HG03139 (cell line): ENCODE data around the gene MRNIP.

Experiments used
- ATAC-seq: cut with Tn5 transposase; IDR thresholded peaks from one replicate; pipeline ENCODE4 v1.9.1; 2021; ENCODE audit not compliant: unreplicated experiment

The MRNIP gene

DNA sequence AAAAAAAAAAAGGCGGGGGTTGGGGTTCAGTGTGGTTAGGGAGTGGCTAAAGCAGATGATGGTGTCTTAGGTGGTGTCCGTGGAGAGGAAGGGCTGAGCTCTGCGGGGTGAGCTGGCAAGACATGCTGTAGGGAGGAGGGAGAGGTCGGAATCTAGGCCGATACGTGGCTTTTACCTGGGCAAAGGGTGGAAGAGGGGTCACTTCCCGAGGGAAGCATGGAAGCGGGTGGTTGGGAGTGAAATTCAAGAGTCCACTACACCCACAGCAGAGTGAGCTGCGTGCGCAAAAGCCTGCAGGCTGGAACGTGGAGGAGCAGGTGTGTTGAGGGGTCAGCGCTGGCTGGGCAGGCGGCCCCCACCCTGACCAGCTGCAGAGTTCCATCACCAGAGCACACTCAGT, 31.3 kb upstream of the MRNIP start:
- no peak for ATAC-seq

DNA sequence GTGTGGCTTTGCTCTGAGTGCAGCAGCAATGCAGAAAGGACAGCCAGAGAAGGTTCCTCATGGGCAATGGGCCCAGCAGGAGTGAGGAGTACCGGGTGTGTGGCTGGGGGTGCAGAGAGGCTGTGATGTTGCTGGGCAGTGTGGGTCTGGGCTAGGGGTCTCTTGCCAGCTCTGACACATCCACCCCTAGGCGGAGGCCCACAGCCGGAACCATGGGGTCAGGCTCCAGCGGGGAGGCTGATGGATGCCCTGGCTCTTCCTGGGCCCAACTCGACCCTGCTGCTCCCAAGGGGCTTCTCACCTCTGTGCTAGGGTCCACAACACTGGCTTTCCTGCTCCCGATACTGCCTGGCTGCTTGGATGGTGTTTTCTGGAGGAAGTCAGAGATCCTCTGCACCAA, 29.2 kb upstream of the MRNIP start:
- no peak for ATAC-seq

DNA sequence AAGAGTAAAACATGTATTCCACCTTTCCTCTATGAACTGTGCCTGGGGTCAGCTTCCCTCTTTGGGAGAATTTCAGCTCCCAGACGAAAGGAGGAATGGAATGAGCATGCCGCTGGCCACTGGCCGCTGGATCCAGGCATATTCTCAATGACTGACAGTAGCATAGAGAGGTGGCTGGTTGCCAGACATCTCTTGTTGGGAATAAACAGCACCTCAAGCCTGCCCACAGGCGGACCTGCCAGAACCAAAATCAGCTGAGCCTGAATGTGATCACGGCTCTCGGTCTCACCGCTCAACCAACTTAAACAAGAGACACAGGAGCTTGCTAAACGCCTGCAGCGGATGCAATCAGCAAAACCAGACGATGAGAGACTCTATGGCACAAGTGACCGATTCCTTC, 28.5 kb upstream of the MRNIP start:
- no peak for ATAC-seq

DNA sequence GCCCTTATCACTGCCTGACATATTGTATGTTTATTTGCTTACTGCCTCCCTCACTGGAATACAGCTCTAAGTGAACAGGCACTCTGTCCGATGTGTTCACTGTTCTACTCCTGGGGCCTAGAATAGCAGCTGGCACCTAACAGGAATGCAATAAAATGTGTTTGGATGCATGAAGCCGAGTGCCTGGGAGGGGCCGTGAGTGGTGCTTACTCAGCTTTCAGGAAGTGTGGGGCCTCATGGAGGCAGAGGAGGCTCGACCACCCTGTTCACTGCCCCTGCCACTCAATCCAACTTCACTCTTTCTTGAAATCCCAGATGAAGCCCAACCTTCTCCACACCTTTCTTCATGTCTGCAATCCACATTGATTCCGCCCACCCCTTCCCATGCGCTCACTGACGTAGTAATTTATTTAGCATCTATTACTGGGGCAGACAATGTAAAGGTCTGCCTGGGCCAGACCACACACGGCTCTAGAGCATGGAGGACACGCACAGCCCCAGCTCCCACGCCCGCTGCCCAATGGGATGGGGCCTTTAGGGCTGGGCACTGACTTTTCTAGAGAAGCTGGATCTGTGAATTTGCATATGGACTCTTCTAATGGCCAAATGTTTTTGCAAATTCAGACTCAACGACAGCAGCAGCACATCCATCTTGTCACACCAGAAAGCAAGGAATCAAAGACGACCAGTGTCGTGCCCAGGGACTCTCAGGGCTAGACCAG, 27.7 kb upstream of the MRNIP start:
- ATAC-seq = no peak

DNA sequence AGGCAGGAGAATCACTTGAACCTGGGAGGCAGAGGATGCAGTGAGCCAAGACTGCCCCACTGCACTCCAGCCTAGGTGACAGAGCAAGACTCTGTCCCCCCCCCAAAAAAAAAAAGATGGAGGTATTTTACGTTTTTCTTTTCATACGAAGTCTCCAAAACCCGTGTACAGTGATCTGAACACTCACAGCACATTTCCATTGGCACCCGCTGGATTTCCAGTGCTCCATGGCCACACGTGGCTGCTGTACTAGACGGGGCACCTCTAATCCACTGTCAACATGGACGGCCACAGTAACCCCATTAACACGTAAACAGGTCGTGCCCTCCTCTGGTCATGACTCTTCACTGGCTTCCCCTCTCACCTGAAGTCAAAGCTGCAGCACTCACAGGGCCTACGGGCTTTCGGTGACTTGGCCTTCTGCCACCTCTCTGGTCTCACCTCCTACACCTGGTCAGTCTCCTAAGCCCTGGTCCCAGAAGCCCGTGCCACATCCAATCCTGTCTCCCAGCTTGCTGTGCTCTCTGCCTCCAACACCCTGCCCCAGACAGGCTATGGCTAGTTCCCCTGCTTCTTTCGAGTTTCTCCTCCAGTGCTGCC, 27.0 kb upstream of the MRNIP start:
- ATAC-seq = no peak

DNA sequence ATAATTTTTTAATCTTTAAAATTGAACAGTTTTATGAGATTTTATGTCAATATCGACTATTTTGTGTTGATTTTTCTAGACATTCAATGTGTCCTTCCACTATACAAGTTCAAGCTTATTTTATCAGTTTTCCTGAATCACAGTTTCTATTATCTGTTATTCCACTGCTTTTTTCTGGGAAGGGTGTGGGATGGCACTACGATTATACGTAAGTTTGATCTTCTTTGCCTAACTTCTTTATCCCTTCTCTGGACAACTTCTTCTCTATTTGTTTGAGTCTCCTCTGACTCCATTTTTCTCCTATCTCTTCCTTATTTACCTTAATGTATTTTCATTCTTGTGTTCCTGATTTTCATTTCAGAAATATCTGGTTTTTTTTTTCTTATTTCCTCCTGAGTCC, 24.5 kb upstream of the MRNIP start:
- ATAC-seq = no peak

DNA sequence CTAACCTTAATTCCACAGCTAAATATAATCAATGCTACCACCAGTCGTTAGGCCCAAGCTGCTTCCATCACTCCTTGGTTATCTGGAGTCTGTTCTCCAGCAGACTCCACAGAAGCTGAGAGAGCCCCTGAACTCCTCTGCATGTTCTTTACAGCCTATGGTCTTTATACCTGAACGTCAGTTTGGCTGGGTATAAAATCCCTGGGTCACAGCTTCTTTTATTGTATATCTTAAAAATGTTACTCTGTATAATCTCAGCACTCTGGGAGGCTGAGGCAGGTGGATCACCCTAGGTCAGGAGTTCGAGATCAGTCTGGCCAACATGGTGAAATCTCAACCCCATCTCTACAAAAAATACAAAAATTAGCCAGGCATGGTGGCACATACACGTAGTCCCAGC, 23.7 kb upstream of the MRNIP start:
- ATAC-seq = no peak

DNA sequence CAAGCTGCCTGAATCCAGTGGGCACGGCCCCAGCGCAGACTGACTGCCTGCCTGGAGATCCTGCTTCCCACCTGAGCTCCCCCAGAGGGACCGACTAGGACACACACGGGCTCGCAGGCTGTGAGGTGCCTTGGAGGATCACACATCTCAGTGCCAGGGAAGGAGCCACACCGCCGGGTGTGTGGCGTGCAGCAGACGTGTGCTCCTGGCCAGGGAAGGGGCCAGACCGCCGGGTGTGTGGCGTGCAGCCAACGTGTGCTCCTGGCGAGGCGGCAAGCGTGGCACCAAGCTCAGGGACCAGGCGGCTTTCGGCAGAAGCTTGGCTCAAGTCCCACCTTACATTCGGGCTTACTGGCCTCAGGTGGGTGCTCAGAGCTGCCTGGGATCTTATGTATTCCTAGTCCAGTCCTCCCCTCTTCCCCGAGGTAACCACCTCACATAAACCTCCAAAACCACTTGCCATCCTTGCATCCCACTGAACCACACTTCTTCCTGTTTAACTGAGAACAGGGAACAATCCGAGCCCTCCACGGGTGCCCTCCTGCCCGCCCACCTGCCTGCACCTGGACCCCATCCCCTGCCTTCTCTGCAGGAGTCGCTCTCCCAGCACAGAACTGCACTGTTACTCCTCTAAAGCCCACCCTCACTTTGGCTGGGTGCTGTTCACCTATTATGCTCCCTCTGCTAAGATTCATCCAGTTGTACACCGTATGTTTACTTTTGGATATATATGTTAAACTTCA, 22.4 kb upstream of the MRNIP start:
- ATAC-seq = no peak

DNA sequence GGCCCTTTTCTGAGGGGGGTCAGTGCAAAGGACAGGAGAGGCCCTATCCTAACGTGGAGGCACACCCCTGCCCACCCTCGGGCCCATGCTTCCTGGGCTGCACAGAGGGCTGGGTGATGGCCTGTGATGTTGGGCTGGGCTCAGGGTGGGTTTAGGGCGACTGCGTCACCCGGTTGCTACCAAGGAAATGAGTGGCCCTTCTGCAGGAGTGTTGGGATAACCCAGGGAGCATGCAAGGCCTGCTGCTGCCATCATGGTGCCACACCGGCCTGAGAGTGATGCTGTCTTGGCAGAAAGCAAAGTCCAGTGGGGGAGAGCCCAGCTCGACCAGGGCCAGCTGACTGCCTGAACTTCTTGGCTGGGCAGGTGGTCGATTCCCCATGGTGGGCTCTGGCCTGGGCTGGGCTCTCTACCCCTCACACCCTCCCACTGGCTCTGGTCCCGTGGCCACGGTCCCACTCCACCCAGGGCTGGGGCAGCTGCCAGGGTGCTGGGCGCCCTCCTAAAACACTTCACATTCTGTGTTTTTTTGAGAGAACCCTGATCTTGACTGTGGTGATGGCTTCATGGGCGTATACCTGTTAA, 21.5 kb upstream of the MRNIP start:
- ATAC-seq = no peak

DNA sequence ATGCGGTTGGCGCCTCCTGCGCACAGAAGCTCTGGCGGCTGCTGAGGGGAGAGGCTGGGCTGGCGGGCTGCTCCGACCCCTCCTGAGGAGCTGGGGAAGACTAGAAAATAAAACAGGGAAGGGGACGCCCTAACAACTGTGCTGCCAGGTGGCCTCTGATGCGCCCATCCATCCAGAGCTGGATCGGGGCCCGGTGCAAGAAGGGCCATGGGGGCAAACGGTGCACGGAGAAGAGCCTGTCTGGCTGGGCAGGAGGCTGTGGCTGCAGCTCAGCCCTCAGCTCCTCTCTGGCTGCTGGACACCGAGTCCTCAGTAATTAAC, 21.0 kb upstream of the MRNIP start:
- no peak for ATAC-seq

DNA sequence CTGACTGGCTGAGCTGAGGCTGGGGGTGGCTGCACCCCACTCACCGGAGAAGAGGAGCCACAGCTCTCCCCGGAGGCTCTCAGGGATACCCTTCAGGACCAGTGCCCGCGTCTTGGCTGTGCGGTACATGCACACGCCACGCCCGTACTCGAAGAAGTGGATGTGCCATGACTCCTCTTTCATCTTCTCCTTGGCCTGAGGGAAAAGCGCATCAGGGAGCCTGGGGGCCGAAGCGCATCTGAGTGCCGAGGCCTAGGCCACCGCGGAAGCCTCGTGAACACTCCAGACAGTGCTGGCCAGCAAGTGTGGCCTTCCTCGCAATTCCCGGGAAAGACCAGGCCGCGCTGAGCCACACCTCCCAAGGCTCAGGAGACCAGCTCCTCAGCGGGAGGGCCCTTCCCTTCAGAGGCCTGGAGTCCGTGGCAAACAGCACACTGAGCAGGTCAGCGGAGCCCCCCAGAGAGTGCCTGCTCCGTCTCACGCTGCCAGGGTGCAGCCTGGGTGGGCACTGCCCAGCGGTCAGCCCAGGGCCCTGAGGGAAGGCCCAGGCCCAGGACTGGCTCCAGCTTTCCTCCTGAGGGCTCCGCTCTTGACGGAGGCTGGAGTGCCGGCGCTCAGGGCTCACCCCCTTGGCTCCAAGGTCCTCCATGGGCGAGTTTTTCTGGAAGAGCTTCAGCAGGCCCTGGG, 20.5 kb upstream of the MRNIP start:
- no peak for ATAC-seq

DNA sequence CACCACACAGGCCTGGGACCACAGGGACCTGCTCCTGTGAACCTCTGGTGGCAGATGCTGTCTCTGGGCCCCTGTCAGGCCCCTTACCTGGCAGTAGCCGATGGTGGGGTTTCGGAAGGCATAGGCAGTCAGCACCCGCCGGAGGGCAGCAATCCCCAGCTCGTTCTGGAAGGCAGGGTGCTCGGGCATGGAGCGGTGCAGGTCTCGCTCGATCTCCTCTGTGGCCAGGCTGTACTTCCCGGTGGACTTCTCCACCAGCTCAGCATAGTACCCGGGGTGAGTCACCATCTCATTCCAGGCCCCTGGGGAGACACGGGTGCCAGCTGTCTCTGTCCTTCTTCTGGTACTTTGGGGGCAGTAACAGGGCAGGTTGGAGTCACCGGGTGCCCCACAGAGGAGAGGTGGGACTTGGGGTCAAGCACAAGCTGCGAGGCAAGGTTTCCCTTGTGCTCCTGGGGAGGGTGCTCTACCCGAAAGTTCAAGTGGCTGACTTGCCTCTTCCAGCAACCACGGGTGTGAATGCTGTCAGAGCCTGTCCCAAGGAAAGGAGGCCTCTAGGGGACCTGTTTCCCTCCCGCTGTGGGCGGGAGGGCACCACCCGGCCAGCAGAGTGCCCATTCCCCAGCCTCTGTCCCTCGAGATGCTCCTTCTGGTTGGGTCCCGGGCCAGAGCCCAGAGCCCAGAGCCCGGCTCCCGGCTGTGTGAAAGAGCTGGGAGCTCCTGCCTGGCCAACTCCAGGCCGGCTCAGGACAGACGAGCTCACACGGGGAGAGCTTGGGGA, 19.8 kb upstream of the MRNIP start:
- no peak for ATAC-seq

DNA sequence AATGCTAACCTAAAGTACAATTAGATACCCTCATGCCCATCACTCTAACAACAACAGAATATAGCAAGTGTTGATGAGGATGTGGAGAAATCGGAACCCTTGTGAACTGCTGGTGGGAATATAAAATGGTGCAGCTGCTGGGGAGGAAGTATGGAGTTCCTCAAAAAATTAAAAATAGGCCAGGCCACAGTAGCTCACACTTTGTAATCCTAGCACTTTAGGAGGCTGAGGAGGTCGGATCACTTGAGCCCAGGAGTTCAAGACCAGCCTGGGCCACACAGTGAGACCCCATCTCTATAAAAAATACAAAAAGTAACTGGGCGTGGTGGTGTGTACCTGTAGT, 18.0 kb upstream of the MRNIP start:
- no peak for ATAC-seq

DNA sequence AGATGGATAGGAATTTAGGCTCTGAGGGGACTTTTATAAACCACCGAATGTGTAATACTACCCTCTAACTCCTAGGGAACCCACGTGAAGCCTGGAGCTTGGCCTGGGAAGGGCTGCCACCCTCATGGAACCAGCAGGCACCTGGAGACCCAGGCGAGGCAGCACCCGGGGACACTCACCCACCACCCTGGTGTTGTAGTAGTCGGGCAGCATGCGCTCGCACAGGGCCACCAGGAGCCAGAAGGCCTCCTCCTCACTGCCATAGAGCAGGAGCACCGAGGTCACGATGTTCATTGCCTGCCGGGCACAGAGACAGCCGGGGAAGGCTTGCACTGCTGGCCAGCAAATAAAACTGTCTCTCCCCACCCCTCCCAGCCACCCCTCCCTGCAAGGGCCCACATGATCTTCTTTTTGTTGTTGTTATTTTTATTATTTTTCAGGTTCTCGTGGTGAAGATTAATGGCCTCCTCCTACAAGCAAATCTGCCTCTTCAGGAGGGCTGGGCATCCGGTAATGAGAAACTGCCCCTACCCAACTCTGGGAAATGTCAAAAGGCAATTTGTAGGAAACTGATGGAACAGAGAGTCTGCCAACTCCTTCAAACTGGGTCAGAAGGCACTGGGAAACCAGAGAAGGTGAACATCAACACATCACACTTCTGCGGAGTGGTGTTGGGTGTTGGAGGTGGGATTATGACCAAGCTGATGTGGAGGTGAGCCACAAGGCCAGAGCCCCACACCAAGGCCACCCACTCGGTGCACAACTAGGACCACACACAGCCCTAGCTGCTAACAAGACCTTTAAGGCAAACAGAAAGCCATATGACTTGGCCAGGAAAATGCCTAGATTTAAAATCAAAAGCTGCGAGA, 17.4 kb upstream of the MRNIP start:
- no peak for ATAC-seq

DNA sequence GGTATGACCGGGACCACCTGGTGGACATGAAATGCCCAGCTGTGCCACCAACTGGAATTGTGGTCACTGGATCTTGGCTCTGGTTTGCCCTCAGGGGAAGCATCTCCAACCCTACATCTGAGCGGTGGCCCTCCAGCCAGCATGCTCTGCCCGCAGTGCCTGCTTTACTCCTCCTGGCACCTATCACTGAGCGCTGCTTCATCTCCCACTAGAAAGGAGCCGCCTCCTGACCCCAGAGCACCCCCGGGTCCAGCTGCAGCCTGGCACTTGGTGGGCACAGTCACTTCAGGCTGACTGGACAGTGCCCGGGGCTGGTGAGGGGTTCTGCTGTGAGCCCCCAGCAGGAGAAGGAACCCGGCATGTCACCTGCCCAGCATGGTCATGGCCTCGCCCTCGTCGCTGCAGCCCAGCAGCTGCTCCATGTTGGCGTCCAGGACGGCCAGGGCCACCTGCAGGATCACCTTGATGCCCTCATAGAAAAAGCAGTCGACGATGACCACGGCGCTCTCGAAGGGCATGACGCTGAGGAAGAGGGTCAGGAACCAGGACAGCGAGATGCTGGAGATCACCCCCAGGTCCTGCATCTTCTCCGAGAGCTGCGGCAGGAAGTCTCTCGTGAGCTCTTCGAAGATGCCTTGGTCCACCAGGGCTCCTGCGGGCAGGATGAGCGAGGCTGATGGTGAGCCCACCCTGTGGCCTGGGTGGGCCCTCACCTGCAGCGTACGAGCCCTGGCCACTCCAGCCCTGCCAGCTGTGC, 16.1 kb upstream of the MRNIP start:
- no peak for ATAC-seq

DNA sequence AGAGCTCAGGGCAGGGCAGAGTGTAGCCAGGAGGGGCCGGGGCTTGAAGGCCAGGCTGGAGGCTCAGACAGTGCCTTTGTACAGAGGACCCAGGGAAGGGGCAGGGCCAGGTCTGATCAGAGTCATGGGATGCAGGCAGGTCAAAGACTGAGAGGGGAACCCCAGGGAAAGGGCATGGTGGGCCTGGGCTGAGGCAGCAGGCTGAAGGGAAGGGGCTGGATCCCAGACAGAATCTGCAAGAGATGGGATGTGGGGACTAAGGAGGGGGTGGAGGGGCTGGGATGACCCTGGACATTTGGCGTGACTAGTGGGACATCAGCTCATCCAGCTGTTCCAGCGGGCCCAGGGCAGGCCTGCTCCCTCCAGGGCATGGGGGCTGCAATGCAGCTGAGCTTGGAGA, 15.5 kb upstream of the MRNIP start:
- no peak for ATAC-seq

DNA sequence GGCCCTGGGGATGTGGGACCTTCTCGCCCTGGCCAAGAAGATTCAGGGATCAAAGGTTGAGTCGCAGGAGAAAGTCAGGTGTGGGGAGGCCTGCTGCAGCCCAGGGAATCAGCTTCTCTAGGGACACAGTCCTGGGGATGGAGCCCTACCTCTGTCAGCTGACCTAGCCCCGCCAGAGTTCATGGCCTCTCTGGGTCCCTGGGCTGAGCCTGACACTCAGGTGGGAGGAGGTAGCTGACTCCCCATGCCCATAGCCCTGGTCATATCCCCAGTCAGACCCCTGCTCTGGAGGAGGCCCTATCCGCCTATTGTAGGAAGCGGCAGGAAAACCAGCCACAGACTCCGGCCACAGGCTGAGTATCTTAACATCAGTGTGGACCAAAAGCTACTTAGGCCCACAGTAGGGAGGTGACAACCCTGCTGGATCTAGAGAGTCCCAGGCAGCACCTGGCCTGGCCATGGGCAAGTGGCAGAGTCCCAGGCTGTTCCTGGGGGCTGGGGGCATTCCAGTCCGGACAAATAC, 15.0 kb upstream of the MRNIP start:
- no peak for ATAC-seq

DNA sequence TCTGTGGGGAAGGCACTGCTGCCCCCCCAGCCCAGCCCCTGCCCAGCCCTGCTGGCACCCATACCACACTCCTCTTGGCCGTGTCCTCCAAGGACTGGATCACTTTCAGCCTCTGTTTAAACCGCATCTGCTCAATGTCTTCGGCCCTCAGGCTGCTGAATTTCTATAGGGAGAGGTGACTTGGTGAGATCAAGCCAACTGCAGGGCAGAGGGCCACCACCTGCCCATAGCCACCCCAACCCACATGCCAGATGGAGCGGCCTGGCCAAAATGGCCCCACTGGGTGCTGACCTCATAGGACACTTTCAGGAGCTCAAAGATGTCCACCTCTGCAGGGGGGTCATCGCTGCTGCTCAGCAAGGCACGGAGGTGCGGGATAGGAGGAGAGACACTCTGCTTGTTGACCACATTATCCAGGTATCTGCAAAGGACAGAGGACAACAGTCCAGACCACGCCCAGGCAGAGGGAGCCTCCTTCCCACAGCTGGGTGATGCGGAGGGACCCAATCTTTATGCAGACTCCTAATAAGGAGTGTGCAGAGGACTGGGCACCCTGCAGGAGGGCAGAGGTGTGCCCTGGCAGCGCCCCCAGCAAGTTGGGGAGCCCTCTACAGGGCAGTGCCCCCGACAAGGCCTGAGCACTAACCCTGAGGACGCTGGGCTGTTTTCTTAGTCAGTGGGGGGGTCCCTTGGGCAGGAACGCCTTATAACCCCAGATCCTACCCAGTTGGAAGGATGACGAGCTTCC, 14.4 kb upstream of the MRNIP start:
- no peak for ATAC-seq
